ENCODE measurements around the gene PPP2R5E.
A peak's percentile ranks its signal among the peaks of the same experiment; 100 is the strongest.

PPP2R5E gene

DNA sequence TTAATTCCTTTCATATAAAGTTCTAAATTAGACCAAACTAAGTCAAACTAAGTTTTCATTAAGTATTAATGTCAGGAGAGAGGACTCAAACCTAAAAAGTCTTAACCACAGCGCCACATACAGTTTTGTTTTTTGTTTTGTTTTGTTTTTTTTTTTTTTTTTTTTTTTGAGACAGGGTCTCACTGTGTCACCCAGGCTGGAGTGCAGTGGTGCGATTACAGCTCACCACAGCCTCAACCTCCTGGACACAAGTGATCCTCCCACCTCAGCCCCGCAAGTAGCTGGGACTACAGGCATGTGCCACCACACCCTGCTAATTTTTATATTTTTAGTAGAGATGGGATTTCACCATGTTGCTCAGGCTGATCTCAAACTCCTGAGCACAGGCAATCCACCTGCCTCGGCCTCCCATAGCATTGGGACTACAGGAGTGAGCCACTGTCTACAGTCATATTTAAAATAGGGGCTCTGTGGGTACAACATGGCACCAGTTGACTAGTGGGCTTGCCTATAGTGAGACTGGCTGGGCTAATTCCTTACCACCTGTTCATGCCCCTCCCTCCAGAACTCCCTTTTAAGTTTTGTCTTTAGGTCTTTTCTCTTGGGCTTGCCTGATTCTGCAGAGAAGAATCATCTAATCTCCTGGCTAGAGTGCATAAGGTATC is 110.2 kb downstream of the PPP2R5E start:
- DNase-seq (ENCODE audit: low read depth, low spot score), result no peak

DNA sequence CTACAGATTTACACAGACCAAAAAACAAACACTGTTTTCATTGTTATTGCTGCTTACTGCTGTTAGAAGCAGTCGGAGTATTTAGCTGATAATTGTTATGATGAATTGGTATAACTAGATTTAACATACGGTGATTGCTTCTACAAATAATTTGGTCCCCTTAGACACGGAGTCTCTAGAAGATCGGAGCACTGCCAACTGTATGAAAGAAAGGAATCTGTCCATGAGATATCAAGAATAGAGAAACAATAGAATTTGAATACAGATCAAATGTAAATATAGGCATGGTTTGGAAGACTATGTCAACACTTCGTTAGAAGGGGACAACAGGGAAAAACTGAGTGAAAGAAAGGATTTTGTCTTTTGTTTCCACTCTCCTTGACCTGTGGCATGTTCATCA is 110.9 kb downstream of the PPP2R5E start:
- DNase-seq (ENCODE audit: low read depth, low spot score), result no peak

DNA sequence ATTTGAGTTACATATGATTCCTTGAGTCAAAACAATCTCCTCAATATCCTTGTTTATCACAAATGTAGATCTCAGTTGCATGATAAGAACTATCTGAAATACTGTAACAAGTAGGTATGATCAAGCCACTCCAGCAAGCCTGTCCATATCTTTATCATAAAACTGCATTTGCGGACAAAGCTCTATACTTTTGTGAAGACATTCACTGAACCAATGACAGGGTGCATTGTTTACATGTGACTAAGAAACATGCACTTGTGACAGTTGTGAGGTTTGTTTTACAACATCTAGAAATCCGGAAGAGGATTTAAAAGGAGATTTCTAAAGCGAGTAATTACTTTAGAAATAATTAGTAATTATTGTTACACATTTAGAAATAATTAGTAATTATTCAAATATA is 111.7 kb downstream of the PPP2R5E start:
- DNase-seq (ENCODE audit: low read depth, low spot score), result no peak

DNA sequence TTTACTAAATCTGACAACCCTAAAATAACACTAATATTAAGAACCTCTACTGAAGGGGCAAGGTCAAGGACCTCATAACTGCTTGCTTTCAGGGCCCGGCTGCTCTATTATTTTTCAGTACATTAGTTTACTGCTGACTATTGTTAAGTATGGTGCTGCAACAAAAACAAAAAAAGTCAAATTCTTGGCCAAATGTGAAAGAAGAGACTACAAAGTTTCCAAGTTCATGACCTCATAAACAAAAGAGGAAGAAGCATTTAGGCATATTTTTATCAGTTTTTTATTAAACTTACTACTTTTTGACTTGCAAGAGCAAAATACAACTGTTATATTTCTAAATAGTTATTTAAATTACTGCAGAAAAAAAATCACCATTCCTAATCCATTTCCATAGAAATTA is 114.7 kb downstream of the PPP2R5E start:
- no peak for DNase-seq (ENCODE audit: low read depth, low spot score)

DNA sequence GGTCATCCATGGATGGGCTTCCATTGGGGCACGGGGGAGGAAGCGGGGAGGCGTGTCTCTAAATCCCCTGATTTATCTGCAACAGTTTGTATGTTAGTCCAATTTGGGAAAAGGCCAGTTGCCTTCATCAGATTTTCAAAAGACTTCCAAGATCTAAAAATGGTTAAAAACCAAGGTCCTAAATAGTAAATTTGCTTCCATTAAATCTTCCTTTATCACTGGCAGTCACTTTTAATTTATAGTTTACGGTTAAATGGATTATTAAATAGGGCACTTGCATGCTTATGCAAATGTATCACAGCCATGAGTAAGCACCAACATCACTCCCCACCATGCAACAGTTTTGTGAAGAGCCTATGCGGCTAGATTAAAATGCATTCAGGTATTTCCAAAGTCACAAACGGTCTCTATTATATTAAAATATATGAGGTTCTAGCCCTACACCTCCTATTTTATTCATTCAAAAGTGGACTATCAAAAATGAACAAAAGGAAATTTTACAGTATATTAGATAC is 116.3 kb downstream of the PPP2R5E start:
- DNase-seq (ENCODE audit: low read depth, low spot score), result no peak

DNA sequence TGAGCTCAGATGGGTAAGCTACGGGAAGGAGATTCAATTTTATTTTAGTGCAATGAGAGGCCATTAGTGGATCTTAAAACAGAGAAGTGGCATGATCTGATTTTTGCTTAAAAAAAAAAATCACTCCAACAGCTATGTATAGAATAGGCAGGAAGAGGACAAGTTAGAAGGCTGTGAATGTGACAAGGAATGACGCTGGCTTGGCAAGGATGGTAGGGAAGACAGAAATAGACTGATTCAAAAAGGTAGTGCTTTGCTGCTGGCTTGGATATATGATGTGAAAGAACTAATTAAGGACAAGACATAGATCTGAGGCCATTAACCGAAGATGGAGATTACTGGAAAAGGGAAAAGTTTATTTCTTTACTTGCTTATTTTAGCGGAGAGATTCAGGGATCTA is 119.3 kb downstream of the PPP2R5E start:
- DNase-seq (ENCODE audit: low read depth, low spot score), result no peak

DNA sequence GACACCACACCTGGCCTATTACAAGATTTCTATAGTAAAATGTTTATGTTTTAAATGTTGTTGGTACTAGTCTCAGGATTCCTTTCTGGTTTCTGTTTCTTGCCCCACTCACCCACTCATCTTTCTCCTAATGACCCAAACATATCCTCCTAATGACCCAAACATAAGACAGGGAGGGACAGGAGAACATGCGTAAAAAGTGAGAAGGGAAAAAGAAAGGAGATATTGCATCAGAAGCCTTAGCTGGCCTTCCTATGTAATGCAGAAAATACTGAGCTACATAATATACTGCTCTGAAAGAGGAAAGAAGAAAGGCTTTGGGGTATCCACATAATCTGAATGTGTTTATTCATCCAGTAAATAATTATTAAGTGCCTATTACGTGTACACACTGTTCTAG is 119.8 kb downstream of the PPP2R5E start:
- DNase-seq (ENCODE audit: low read depth, low spot score), result no peak

DNA sequence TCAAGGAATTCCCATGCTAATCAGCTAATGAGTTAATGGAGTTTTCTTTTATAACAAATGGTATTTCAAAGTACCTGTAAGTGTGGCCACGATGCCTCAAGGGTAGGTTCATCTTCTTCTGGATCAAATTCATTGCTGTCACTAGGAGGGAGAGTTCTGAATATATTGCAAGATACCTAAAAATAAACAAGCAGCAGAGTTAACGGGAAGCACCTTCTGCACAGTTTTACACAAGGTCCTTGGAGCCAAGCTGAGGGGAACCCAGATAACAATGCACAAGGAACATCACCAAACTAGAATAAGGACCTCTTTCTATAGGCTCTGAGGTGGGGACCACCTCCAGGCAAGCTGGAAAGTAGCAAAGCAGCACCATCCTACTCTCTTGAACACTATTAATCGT is 121.3 kb downstream of the PPP2R5E start:
- DNase-seq (ENCODE audit: low read depth, low spot score), result no peak

DNA sequence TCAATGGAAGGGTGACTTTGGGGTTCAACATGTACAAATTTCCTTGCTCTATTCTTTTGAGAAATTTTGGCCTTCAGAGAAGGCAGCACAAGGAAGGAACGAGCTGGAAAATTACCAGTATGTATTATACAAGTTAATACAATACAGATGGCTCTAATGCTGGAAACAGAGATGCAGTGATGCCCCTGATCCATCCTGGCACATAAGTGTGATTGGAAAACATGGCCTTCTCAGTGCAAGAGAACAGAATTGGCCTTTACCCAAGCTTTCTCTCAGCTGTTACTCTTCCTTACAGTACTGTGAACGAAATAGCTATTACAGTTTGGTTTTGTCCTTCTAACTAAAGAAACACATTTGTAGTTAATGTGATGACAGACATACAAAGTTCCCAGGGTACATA is 122.0 kb downstream of the PPP2R5E start:
- no peak for DNase-seq (ENCODE audit: low read depth, low spot score)

DNA sequence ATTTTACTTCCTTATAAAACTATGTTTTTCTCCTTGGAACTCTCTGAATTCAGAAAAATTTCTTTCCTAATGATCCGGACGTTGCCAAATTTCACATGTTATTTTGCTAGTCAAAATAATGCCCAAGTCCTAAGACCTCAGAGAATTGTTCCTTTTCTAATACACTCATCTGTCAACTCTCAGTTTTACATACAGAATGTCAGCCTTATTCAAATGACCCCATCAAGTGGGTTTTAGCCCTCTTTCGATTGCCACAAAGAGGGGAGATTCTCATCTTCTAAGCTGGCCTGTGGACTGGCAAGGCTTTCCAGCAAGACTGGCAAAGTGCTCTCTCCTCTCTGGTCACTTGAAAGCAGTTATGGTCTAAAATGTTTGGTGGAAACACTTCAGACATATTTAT is 125.2 kb downstream of the PPP2R5E start:
- DNase-seq (ENCODE audit: low read depth, low spot score), result no peak

DNA sequence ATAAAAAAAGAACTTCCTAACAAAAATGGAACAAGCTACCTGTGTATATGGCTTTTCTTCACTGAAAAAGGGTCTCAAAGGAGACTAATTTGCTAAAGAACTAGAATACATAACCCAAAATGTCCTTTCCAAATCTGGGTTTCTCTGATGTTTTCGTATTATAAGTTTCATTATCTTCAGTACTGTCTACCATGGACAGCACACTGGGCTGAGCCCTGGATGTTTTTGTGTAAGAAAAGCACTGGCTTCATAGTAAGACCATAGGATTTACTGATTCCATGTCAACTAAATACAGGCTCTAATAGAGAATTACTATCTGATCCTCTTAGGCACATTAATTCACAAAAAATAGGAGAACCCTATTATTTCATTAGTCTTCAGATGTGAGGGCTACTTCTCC is 130.2 kb downstream of the PPP2R5E start:
- no peak for DNase-seq (ENCODE audit: low read depth, low spot score)

DNA sequence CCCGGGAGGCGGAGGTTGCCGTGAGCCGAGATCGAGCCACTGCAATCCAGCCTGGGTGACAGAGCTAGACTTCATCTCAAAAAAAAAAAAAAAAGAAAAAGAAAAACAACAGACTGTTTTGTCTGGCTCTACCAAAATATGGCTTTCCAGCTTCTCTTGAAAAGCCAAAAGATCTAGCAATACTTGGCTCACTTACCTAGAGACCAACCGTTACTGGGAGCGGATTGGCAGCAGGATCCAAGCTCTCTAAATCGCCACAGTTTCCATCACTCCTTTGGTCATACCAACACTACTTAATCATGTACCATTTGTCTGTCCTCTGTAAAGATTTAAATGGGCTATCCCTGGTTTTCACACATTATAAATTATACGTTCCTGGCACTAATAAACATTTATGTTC is 136.8 kb downstream of the PPP2R5E start:
- no peak for DNase-seq (ENCODE audit: low read depth, low spot score)

DNA sequence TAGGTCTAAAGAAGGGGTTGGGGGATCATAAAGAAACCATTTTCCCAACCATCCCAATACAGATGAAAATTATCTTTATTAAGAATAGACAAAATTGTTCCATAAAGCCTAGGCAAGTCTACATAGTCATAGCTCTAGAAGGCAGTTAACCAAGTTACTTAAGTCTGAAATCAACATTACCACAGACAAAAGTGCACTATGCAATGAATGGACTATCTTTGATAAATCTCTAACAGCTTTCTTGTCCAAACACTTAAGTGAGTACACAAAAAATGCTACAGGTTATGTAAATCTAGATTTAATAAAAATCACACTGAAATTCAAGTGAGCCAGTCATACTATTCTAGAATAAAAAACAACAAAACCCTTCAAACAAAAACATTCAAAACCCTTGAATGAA is 137.5 kb downstream of the PPP2R5E start:
- no peak for DNase-seq (ENCODE audit: low read depth, low spot score)

DNA sequence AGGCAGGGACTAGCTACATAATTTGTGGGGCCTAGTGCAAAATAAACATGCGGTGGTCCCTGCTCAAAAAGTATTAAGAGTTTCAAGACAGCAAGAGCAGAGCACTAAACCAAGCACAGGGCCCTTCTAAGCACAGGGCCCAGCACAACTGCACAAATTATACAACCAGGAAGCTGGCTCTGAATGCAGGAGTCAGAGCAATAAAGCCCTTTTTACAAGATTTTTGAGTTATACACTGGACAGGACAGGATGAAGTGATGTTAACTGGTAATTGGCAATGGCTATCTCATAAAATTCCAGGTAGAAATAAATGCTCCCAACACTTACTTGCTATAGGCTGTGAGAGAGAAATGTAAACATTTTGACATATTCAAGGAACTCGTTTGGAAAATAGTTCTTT is 138.3 kb downstream of the PPP2R5E start:
- DNase-seq (ENCODE audit: low read depth, low spot score), result no peak

DNA sequence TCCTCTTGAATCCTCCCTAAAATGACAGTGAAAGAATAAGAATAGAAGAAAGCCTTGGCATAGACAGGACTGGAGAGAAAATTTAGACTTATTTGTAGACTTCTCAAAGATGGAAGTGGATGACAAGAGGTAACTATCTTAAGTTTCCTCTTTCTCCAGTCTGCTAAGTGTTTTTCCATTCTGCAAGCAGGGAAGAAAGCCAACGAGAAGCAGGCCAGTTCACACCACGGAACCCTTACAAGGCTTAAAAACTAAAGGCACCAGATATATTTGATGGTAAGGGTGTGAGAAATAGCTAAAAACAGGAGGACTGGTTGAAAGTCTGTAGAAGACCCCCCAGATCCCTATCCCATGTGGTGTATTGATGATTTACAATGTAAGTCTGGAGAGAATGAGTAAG is 141.5 kb downstream of the PPP2R5E start:
- no peak for DNase-seq (ENCODE audit: low read depth, low spot score)

DNA sequence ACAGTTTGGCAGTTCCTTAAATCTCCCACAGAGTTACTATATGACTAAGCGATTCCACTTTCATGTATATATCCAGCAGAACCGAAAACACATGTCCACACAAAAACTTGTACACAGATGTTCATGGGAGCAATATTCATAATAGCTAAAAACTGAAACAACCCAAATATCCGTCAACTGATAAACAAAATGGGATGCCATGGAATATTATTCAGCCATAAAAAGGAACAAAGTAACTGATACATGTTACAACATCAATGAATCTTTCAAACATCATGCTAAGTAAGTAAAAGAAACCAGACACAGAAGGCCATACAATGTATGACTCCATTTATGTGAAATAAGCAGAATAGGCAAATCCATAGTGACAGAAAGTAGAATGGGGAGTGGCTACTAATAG is 144.2 kb downstream of the PPP2R5E start:
- DNase-seq (ENCODE audit: low read depth, low spot score), result no peak

DNA sequence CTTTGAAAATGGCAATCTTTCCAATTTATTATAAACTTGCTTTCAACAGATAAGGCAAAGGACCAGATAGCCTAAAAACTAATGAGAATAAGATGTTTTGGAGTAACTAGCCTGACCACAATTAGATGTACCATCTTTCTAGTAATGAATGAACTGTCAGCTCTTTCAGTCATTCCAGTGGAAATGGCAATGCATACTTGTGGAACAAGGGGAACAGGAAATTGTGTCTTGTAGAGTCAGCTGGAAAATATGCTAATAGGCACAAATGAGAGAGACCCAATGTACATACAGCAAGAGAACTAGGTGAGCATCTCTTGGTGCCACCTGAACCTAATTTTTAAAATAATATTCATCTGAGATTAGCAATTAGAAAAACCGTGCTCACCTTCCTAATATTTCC is 148.3 kb downstream of the PPP2R5E start:
- no peak for DNase-seq (ENCODE audit: low read depth, low spot score)

DNA sequence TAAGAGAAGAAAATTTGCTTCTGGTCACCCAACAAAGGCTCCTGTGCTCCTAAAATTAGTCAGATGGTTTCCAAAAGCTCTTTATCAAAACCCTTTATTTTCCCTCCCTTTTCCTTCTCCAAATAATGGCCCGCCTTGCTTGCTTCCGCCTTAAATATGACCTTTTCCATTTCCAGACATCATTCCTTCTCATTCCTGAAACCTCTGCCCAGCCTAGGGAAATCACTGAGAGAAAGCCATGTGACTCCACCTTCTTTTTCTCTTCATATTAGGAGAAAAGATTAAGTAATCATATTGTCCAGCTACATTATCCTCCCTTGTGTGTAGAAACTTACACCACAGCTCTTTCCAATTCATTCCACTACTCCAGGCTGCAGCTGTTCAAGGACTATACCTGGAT is 148.7 kb downstream of the PPP2R5E start:
- no peak for DNase-seq (ENCODE audit: low read depth, low spot score)

DNA sequence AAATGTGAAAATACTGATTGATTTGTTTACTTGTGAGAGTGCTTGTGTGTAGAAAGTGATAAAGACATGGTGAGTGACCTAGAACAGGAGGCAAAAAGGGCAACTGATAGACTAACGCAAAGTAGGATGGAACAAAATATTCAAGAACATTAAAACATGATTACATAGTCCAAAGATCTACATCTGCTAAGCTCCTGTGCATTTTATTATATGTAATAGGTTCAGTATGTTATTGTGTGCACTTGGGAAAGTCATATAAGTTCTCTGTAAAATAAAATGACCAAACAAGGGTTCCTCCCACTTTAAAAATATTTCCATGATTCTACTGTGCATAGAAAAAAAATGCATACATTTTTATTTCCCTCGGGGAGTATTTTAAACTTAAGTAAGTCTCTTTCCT is 150.2 kb downstream of the PPP2R5E start:
- DNase-seq (ENCODE audit: low read depth, low spot score), result no peak

DNA sequence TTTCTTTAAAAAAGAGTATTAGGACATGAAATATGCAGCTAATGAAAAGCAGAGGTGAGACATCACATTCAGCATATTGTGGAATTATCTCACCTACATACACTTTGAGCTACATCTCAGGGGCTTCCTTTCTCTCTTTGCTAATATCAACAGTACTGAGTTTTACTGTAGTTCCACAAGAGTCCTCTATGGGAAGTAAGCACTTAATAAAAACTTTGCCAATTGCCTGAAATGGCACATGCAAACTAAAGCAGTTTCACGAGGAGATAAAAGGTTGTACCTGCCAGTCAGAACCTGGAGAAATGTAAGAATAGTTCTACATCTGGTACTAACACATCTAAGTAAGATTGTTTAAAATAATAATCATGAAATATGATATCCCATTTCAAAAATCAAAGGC is 150.9 kb downstream of the PPP2R5E start:
- DNase-seq (ENCODE audit: low read depth, low spot score), result no peak

DNA sequence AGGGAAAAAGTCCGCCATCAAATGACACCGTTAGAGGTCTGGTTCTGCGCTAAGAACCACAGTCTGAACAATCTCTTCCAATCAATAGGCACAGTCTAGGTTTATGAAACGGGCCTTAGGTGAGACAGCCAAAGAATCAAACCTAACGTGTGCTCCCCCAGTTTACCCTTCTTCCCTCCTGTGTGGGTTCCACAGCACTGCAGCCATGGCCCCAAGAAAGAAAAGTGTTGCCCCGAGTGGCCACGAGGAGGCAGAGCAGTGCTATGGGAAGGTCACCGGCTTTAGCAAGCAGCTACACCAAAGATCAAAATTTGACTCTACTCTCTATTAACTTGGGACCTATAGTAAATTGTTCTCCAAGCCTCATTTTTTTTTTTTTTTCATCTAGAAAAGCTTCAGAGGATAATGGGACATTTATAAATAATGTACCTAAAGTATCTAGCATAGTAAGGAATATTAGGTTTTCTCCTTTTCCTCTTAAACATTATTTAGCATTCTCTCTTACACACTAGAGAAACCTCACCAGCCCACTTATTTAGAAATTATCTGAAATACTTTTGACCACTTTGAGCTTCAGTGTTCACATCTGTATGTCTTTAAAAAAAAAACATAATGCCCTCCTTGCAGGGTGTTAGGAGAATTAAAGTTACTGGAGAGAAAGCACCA is 154.3 kb downstream of the PPP2R5E start:
- peak; percentile 24 for DNase-seq (ENCODE audit: low read depth, low spot score)

DNA sequence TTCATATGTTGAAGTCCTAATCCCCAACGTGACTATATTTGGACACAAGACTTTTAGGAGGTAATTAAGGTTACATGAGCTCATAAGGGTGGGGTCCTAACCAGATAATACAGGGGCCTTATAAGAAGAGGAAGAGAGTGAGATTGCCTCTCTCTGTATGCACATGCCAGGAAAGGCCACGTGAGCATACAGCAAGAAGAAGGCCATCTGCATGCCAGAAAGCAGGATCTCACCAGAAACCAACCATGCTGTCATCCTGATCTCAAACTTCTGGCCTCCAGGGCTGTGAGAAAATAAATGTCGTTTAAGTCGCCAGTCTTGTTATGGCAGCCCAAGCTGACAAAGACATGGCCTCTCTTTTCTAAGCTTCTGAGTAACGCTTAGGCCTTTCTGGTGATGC is 155.5 kb downstream of the PPP2R5E start:
- no peak for DNase-seq (ENCODE audit: low read depth, low spot score)

DNA sequence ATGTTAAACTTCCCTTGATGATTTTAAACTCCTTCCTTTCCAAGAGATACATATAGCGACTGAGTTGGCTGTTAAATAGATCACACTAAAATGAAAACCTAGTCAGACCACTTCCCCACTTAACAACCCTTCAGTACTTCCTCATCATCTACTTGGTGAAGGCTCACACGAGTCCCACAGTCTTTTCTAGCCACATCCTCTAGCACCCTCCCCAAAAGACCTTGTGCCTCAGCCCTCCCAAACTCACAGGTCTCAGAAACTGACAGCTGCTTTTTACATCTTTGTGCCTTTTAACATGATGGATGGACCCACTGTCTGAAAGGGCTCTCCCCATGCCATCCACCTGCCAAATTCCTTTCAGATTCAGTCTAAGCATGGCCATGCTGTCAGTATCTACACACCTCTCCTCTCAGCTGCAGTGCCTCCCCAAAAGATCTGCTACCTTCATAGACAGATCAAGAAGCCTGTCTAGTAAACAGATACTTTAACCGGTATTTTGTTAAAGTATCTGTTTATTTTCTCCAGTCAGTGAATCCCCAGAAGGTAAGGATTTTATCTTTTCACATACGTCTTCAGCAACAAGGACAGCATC is 159.3 kb downstream of the PPP2R5E start:
- no peak for DNase-seq (ENCODE audit: low read depth, low spot score)

Data from activated naive CD8-positive, alpha-beta T cell treated with anti-CD3 and anti-CD28 coated beads, Interleukin-2, amount 50 U/mL, for 16 hours (primary cell).